ENCODE results near the gene CD2. TPM values are rescaled to one million over a fixed set of nuclear protein-coding genes. Genes with fewer than 3 reads are reported as not detected.

CD2 gene
- total RNA-seq, 1 donor from 2014 or later, result not detected

- intact Hi-C loops (cut with DNase I), result no loop called here
- H3K27ac ChIP-seq, result no peak overlapping the region
- H3K27me3 ChIP-seq, result no peaks in the 10 kb centered on the region
- DNase-seq (ENCODE audit: low spot score in 2 of 2), result no peak
- TF ChIP-seq CTCF (IDR thresholded peaks at IDR 0.05), result peak; percentile 41 to 56 (median 47)
- H3K4me3 ChIP-seq, result no peak overlapping the region
- H3K4me1 ChIP-seq, result no peaks in the 10 kb centered on the region
- H3K9me3 ChIP-seq, result no peaks in the 10 kb centered on the region
- H3K36me3 ChIP-seq, result no peaks in the 10 kb centered on the region
Measured at GRCh38 chr1:116724765-116725375, 29.4 kb upstream of the CD2 start.

GRCh38 chr1:116725798-116726197, 28.4 kb upstream of the CD2 start:
- H3K36me3 ChIP-seq, result no peaks in the 10 kb centered on the region
- H3K27ac ChIP-seq, result no peak overlapping the region
- no peak overlapping the region for H3K4me3 ChIP-seq
- no peaks in the 10 kb centered on the region for H3K4me1 ChIP-seq
- intact Hi-C loops (cut with DNase I), result no loop called here
- H3K9me3 ChIP-seq, result no peaks in the 10 kb centered on the region
- no peak for TF ChIP-seq CTCF (IDR thresholded peaks at IDR 0.05)
- no peaks in the 10 kb centered on the region for H3K27me3 ChIP-seq
- no peak for DNase-seq (ENCODE audit: low spot score in 2 of 2)

- H3K9me3 ChIP-seq, result no peaks in the 10 kb centered on the region
- no peaks in the 10 kb centered on the region for H3K36me3 ChIP-seq
- H3K27me3 ChIP-seq, result no peaks in the 10 kb centered on the region
- no peak for TF ChIP-seq CTCF (IDR thresholded peaks at IDR 0.05)
- no peak overlapping the region for H3K4me3 ChIP-seq
- intact Hi-C loops (cut with DNase I), result no loop called here
- H3K4me1 ChIP-seq, result no peaks in the 10 kb centered on the region
- no peak overlapping the region for H3K27ac ChIP-seq
- no peak for DNase-seq (ENCODE audit: low spot score in 2 of 2)
Measured at GRCh38 chr1:116726872-116727820, 27.1 kb upstream of the CD2 start.

GRCh38 chr1:116731439-116731838, 22.8 kb upstream of the CD2 start:
- no peak for TF ChIP-seq CTCF (IDR thresholded peaks at IDR 0.05)
- Histone ChIP-seq H3K27ac (no peak overlapping the region), H3K27me3 (no peaks in the 10 kb centered on the region), H3K9me3 (no peaks in the 10 kb centered on the region), H3K4me3 (no peak overlapping the region), H3K36me3 (no peaks in the 10 kb centered on the region), H3K4me1 (no peaks in the 10 kb centered on the region)
- intact Hi-C loops (cut with DNase I), result no loop called here
- DNase-seq (ENCODE audit: low spot score in 2 of 2), result no peak

- no peaks in the 10 kb centered on the region for H3K4me1 ChIP-seq
- H3K27me3 ChIP-seq, result no peaks in the 10 kb centered on the region
- no peak for TF ChIP-seq CTCF (IDR thresholded peaks at IDR 0.05)
- no peak for DNase-seq (ENCODE audit: low spot score in 2 of 2)
- H3K9me3 ChIP-seq, result no peaks in the 10 kb centered on the region
- H3K4me3 ChIP-seq, result no peak overlapping the region
- no peak overlapping the region for H3K27ac ChIP-seq
- intact Hi-C loops (cut with DNase I), result no loop called here
- H3K36me3 ChIP-seq, result no peaks in the 10 kb centered on the region
Measured at GRCh38 chr1:116732726-116733125, 21.5 kb upstream of the CD2 start.
